ENCODE measurements around the gene TMEM119.

GRCh38 chr12:108604208-108604941 lies 6.5 kb upstream of the TMEM119 start:
- TF ChIP-seq TCF15 (CRISPR knock-in tag; IDR thresholded peaks at IDR 0.05) (no peak), PCBP2 (IDR thresholded peaks at IDR 0.05; ENCODE audit: low read depth, low read length, poor library complexity, severe bottlenecking) (no peak), HNRNPLL (IDR thresholded peaks at IDR 0.05; ENCODE audit: low read depth, low read length, poor library complexity, severe bottlenecking) (no peak), TAF7 (tag; IDR thresholded peaks at IDR 0.05) (no peak), TEAD2 (tag; IDR thresholded peaks at IDR 0.05) (no peak), HDAC2 (IDR thresholded peaks at IDR 0.05) (no peak), ZKSCAN1 (IDR thresholded peaks at IDR 0.05; ENCODE audit: low read depth, low read length) (no peak), E2F4 (CRISPR knock-in tag; IDR thresholded peaks at IDR 0.05; ENCODE audit: low read depth) (no peak)
